CD4-positive, alpha-beta T cell treated with Interleukin-1 beta for 1 hour (primary cell): ENCODE data around the gene VPS18.

Experiments
- DNase-seq, 2 donors: peaks; one replicate each; pipeline ENCODE4 v3.0.0-alpha.2; 2020 to 2022

Gene VPS18

DNA sequence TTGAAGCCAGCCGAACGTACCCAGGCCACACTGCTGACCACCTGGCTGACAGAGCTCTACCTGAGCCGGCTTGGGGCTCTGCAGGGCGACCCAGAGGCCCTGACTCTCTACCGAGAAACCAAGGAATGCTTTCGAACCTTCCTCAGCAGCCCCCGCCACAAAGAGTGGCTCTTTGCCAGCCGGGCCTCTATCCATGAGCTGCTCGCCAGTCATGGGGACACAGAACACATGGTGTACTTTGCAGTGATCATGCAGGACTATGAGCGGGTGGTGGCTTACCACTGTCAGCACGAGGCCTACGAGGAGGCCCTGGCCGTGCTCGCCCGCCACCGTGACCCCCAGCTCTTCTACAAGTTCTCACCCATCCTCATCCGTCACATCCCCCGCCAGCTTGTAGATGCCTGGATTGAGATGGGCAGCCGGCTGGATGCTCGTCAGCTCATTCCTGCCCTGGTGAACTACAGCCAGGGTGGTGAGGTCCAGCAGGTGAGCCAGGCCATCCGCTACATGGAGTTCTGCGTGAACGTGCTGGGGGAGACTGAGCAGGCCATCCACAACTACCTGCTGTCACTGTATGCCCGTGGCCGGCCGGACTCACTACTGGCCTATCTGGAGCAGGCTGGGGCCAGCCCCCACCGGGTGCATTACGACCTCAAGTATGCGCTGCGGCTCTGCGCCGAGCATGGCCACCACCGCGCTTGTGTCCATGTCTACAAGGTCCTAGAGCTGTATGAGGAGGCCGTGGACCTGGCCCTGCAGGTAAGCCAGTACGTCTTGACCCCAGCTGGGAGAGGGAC, 6.2 kb downstream of the VPS18 start:
- no peak for DNase-seq

DNA sequence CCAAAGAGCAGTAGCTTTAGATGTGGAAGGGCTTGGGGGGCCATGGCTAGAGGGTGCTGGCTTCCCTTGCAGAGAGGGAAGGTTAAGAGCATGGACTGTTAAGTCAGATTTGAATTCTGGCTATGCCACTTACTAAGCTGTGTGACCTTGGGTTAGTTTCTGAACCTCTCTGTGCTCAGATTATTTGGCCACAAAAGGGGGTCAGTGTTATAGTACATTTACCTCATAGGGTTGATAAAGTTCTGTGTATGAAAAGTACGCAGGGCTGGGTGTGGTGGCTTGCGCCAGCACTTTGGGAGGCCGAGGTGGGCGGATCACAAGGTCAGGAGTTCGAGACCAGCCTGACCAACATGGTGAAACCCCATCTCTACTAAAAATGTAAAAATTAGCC, 6.8 kb downstream of the VPS18 start:
- no peak for DNase-seq

GRCh38 chr15:40902605-40903561, 8.6 kb downstream of the VPS18 start:
- peak in 1 of 2 donors; percentile 61 for DNase-seq

- DNase-seq = no peak
Observed at GRCh38 chr15:40904552-40905201, 10.4 kb downstream of the VPS18 start.

DNA sequence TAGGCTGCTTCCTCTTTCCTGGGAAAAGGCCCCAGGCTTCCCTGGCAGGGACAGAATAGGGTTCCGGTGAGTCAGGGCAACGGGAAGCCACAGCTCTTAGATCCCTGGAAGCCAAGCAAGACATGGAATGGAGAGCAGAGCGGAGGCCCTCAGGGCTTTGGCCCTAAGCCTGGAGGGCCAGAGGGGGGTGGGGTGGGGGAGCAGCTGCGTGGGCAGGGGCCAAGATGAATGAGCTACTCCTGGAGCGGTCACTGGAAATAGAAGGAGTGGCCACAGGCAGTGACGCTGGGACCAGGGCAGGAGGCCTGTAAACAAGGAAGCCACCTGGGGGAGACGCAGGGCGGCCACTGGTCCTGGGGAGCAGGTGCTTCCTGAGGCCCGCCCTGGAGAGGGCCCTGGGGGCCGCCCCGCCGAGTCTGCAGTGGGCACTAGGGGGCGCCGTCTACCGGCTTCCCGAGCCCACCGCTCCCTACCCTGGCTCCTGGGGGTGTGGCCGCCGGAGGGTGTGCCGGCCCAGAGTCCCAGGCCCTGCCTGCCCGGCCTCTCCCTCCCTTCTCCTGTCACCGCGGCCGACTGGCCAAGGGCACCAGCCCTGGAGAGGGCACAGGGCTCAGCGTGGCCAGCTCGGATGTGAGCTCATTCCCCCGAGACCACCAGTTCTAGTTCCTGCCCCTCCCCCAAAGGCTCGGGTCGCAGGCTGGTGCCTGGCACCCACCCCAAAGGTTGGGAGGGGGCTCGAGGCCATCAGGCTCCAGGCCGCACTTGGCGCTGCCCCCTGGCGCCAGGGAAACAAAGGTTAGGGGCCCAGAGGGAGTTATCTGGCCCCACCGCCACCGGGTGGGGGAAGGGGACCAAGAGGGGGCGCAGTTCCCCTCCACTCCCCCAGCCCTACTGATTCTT, 12.1 kb downstream of the VPS18 start:
- peak; percentile 76 to 85 for DNase-seq

DNA sequence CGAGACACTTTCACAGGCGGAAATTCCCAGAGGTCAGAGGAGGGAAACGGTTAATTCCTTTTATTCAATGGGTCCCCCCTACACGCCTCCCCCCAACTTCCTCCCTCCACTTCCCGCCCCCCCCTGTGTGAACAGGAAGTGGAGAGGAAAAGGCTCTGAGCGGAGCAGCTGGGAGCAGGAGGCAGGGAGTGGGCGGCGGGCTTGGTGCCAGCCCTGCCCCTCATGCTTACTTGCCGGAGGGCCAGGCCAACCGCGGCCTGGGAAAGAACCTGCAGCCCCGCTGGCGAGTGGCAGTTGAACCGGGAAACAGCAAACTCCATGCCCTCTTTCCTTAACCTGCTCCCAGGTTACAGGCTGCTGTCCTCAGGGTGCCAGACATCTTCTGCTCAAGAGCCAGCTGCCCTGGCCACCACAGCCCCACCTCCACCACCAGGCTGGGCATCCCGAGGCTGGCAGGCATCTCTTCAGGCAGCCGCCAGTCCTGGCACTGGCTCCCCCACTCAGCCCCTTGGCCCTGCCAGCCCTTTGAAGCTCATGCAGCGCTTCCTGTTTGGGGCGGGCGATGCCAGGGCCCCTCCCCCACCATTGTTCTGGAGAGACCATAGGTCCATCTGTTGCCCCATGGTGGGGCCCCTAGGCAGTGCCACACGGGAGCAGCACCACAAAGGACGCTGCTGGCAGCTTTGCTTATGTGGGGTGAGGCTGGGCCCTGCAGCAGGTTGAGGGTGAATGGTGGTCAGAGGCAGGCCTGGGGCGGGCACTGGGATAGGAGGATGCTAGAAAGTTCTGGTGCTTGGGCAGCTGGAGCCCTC, 12.9 kb downstream of the VPS18 start:
- peak; percentile 67 to 72 for DNase-seq

DNA sequence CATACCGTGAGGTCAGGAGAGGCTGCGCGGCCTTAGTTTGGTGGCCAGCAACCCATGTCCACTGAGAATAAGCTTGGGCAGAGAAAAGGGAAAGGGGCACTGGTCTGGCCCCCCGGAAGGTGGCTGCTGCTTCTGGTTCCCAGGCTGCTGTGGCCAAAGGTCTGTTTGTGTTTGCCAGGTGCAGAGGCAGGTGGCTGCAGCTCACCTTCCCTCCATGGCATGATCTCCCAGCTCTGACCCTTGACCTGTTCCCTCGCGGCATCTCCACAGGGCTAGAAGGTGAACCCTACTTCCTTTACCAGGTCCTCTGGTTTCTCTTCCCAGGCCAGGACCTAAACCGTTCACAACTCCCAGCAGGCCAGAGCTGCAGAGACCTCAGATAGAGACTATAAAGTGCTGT, 13.8 kb downstream of the VPS18 start:
- no peak for DNase-seq

DNA sequence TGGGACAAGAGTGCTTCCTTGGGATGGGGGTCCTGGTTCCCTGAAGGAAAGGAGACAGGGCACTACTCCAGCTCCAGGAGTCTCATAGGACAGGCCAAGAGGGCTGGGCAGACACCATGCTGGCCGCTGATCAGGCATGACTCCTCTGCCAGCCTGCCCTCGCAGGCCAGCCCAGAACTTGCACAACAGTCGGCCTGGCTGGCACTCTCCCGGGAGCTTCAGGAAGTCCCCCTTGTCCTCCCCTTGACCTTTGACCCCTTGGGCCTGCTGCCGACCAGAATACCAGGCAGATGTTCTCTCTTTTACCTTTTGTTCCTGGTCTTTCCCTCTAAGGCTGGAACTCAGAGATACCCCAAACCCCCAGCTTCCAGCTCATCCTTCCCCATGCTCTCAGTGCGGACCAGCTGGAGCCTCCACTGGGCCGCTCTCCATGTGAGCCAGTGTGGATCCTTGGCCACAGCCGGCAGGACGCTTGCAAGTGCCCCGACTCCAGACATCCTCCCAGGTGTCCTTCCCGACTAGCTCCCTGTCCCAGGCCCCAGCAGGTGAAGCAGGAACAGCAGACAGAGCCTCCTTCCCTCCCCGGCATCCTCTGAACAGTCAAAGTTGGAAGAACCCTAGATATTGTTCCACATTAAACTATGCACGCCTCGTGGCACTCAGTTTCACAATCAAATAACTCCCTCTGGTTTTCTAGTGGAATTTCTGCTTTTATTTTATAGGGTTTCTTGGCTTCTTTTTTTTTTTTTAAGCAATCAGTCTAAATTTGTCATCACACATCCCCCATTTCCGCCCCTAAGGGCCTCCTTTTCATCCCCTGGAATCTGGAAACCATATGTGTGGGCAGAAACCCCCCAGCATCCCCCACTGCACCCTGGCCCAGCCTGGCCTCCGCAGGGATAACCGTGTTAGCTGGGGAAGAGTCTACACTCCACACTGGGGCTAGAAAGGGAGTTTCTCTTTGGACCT, 15.7 kb downstream of the VPS18 start:
- peak in 1 of 2 donors; percentile 44 for DNase-seq

GRCh38 chr15:40911141-40911540, 16.9 kb downstream of the VPS18 start:
- DNase-seq = no peak

GRCh38 chr15:40911693-40912092, 17.4 kb downstream of the VPS18 start:
- no peak for DNase-seq

DNA sequence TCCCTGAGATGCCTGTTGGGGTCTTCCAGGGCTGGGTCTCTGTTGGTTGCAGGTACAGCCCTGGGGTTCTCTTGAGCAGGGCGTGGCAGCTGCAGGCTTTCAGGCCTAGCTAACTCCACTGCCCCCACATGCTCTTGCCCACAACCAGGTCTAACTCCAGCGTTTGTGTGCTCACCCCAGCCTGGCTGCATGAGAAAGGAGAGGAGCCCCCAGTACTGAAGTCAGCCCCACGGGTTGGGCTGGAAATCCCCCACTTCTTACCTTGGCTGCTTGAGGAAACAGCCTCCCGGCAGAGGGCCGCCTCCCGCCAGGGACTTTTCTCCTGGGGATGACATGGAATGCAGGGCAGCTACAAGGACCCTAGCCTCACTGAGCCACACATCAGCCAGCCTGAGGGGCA, 18.2 kb downstream of the VPS18 start:
- DNase-seq = no peak

DNA sequence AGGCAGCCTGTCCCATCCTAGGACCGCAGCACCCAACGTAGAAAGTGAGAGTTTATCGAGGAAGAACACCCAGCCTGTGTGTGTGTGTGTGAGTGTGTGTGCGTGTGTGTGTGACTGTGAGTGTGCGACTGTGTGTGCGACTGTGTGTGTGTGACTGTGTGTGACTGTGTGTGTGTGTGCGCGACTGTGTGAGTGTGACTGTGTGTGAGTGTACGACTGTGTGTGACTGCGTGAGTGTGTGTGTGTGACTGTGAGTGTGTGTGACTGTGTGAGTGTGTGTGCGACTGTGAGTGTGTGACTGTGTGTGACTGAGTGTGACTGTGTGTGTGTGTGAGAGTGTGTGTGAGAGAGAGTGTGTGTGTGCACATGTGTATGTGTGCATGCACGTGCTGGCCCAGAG, 19.8 kb downstream of the VPS18 start:
- no peak for DNase-seq

DNA sequence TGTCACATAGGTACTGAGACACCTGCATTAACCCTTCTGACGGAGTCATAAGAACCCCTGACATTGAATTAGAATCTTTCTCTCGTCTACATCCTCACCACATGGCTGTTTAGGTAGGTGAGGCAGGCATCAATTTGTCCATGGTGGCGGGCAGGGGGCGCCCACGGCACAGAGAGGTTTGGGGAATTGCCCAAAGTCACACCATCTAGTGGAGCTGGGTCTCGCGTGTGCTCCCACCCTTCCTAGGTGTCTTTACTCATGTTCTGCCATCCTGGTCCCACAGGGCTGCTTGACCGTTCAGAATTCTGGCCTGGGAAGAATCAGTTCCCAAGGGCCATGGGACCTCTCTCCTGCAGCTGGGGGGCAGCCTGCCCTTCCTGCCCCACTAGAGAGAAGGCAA, 20.2 kb downstream of the VPS18 start:
- DNase-seq = no peak

DNA sequence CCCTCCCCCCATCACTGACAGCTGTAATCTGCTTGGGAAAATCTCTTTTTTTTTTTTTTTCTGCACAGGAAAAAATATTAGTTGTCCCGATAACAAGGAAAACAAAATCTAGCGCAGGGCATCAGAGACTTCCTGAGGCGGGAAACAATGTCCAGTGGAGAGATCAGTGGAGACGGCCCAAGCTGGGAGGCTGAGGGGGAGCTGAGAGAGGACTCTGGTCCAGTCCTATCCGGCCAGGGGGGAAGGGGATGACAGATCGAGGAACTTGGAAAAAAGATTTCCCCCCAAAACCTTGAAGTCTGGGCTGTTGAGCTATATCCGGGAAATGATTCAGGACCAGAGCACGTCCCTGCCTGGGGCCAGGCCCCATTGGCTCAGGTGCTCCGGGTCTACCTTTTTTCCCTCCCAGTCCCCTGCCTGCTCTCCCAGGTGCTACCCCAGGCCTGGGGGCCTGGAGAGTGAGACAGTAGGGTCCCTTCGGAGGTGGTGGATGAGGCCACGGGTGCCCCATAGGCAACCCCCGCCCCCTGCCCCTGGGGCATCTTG, 20.9 kb downstream of the VPS18 start:
- DNase-seq = no peak

DNA sequence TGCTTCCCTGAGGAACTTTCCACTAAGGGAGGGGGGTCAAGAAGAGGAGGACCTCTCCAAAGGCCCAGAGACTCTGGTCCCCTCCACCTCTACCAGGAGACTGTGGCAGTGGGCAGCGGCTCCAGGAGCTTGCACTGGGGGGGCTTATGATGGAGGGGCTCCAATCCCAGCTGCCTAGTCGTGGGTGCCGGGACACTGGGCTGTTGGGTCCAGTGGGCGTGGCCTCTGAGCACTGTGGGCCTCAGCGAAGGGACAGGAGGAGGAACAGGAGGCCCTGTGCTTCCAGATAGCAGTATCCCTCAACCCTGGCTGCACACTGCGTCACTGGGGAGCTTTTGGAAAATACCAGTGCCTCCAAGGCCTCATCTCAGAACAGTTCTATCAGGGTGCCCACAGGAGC, 21.4 kb downstream of the VPS18 start:
- no peak for DNase-seq

GRCh38 chr15:40917585-40917984, 23.3 kb downstream of the VPS18 start:
- no peak for DNase-seq

DNA sequence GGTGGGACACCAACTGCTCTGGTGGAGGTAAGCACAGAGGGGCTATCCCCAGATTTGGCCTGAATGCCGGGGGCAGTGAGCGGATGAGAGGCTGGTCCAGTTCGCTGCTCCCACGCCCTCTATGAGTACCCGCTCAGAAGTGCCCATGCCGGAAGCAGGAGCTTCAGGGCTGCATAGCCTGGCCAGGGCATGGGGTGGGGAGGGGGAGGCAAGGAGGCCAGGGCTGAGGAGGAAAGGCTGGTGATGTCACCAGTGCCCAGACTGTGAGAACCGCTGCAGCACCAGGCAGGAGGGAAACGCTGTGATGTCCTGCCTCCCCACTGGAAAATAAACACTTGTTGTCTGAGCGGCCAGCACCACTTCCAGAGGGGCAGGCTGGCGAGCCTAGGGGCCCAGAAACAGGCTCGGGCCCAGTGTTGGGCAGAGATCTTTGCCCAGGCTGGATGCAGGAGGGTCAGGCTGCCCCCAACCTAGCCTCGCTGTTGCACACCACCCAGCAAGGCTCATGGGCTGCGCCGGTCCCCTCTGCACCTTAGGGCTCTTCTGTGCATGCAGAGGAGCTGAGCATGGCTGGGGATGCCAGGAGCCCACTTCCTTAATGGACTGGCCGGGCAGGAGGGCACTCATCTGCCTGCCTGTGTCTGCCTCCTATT, 24.0 kb downstream of the VPS18 start:
- DNase-seq = no peak

- DNase-seq = no peak
Observed at GRCh38 chr15:40918799-40919392, 24.6 kb downstream of the VPS18 start.
